IgD-negative memory B cell (primary cell): ENCODE results near the gene SGIP1. TPM values are rescaled to one million over a fixed set of nuclear protein-coding genes. Genes with fewer than 3 reads are reported as not detected.
"Not testable (repeated sequence)": the region's sequence is repeated elsewhere in the genome, so short reads cannot be mapped to it uniquely, and the experiment has no call there.

ENCODE experiments used
- H3K27ac Mint-ChIP-seq, 3 donors: one replicate each; pipeline ENCODE4 v1.8.0; 2020 to 2022; ENCODE audit warnings: mild to moderate bottlenecking in 3 of 3, mixed read lengths in 3 of 3, moderate library complexity in 1 of 3
- H3K27me3 Mint-ChIP-seq: one replicate; pipeline ENCODE4 v1.8.0; 2021; ENCODE audit warnings: mixed read lengths
- H3K36me3 Mint-ChIP-seq: one replicate; pipeline ENCODE4 v1.8.0; 2020; ENCODE audit warnings: mild to moderate bottlenecking, mixed read lengths
- H3K4me1 Mint-ChIP-seq, 3 donors: one replicate each; pipeline ENCODE4 v1.8.0; 2020 to 2022; ENCODE audit warnings: mixed read lengths in 3 of 3, mild to moderate bottlenecking in 1 of 3
- H3K4me3 Mint-ChIP-seq, 4 donors: one replicate each; pipeline ENCODE4 v1.8.0; 2020 to 2022; ENCODE audit warnings: mild to moderate bottlenecking in 4 of 4, mixed read lengths in 4 of 4, moderate library complexity in 3 of 4
- H3K9me3 Mint-ChIP-seq, 3 donors: one replicate each; pipeline ENCODE4 v1.8.0; 2020 to 2021; ENCODE audit warnings: mixed read lengths in 3 of 3, mild to moderate bottlenecking in 1 of 3
- polyA plus RNA-seq: library from polyadenylated mRNA; unstranded; fragments of 300-500 nt; fragmentation: Illumina TruSeq; gene quantifications from one replicate; pipeline ENCODE4 v1.2.3, GENCODE V29; 2021

The SGIP1 gene
- polyA plus RNA-seq, 1 donor from 2014 or later: 0.71 TPM

DNA sequence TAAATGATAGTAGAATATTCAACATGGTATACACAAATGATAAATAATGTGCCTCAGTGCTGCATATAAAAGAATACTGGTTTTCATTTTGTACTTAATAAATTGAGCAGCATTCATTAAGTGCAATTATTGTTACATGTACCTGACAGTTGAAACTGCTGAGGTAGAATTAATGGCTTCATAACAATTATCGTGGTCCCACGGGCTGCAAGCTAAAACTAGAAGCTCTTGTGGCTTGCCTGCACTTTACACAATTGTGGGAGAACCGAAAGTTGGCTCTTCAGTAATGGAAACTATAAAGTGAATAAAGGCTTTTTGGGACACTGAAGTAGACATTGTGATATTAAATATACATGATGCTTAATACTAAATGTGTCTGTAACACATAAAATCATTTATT is 243.9 kb downstream of the SGIP1 start:
- Mint-ChIP-seq H3K27me3 (peaks cover 5% of the 10 kb centered on the region), H3K27ac (no peak overlapping the region), H3K9me3 (peaks cover 0 to 2% (median 0%) of the 10 kb centered on the region in 3 donors), H3K36me3 (peaks cover 2% of the 10 kb centered on the region), H3K4me1 (peaks cover 0 to 2% (median 0%) of the 10 kb centered on the region in 3 donors), H3K4me3 (no peak overlapping the region)

DNA sequence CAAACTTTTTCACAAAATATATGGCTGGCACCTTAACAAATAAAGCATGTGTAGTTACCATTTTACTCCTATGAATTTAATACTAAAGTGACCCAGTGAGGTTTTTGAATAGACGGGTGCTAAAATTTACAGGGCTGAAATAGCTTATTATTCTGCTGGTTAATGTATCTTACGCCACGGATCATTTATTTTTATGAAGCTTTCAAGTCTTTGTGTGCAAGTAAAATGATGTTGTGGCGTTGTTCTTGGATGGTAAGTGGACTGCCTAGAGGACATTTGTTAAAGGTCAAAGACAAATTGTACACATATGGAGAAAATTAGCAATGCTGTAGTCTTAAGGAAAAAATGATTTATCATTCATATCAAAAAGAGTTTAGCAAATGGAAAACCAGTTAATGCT is 244.3 kb downstream of the SGIP1 start:
- peaks cover 5% of the 10 kb centered on the region for H3K27me3 Mint-ChIP-seq
- H3K27ac Mint-ChIP-seq: no peak overlapping the region
- H3K9me3 Mint-ChIP-seq: peaks cover 0 to 2% (median 0%) of the 10 kb centered on the region in 3 donors
- H3K4me1 Mint-ChIP-seq: peaks cover 0 to 2% (median 0%) of the 10 kb centered on the region in 3 donors
- H3K36me3 Mint-ChIP-seq: peaks cover 2% of the 10 kb centered on the region
- no peak overlapping the region for H3K4me3 Mint-ChIP-seq

DNA sequence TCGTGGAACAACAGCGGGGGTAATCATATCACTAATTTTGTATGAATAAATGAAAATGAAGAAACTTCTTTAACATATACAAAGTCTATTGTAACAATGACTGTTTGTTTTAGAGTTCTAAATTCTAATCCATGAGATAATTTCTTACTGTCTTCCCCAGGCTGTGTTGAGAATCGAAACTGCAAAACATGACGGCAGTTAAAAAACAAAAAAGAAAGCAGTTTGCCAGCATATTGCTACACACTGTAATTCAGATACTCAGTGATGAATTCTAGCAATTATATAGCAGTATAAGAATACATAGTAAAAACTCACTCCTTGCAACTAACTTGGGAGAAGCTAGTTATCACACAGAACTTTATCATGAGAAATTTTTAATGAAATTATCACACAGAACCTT is 245.0 kb downstream of the SGIP1 start:
- peaks cover 0 to 2% (median 0%) of the 10 kb centered on the region in 3 donors for H3K4me1 Mint-ChIP-seq
- no peak overlapping the region for H3K27ac Mint-ChIP-seq
- peaks cover 2% of the 10 kb centered on the region for H3K36me3 Mint-ChIP-seq
- peaks cover 0 to 2% (median 0%) of the 10 kb centered on the region in 3 donors for H3K9me3 Mint-ChIP-seq
- no peak overlapping the region for H3K4me3 Mint-ChIP-seq
- peaks cover 5% of the 10 kb centered on the region for H3K27me3 Mint-ChIP-seq

DNA sequence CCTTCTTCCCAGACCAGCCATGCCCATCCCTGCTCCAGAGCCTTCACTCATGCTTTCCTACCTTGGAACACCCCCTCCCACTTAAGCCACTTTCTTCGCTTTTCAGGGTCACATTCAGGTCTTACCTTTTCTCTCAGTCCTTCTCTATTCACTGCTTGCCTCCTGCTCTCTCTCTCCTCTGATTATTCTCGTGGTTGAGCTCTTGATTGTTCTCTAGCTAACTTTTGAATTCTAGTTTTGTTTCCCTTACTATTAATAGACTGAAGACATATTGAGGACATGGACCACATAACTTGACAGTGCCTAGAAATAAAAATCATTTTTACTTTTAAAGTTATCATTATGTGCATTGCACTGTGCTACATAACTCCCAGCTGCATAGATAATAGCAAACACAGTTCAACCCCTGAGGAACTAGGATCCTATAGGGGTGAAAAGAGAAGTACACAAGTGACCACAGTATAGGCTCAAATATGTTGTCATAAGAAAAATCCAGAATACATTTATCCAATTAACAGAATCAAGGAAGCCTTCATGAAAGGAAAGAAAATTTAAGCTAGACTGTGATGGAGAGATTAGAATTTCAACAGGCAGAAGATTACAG is 245.6 kb downstream of the SGIP1 start:
- H3K4me3 Mint-ChIP-seq: peak overlapping the region in 1 of 4 donors; percentile 54
- no peak overlapping the region for H3K27ac Mint-ChIP-seq
- H3K36me3 Mint-ChIP-seq: peaks cover 2% of the 10 kb centered on the region
- peaks cover 5% of the 10 kb centered on the region for H3K27me3 Mint-ChIP-seq
- H3K4me1 Mint-ChIP-seq: peaks cover 0 to 2% (median 0%) of the 10 kb centered on the region in 3 donors
- H3K9me3 Mint-ChIP-seq: peaks cover 0 to 2% (median 0%) of the 10 kb centered on the region in 3 donors

DNA sequence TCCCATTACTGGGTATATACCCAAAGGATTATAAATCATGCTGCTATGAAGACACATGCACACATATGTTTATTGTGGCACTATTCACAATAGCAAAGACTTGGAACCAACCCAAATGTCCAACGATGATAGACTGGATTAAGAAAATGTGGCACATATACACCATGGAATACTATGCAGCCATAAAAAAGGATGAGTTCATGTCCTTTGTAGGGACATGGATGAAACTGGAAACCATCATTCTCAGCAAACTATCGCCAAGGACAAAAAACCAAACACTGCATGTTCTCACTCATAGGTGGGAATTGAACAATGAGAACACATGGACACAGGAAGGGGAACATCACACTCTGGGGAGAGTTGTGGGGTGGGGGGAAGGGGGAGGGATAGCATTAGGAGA is 251.8 kb downstream of the SGIP1 start:
- peaks cover 8 to 12% (median 12%) of the 10 kb centered on the region in 3 donors for H3K4me1 Mint-ChIP-seq
- not testable (repeated sequence) for H3K4me3 Mint-ChIP-seq, H3K27me3 Mint-ChIP-seq, H3K9me3 Mint-ChIP-seq, H3K27ac Mint-ChIP-seq, H3K36me3 Mint-ChIP-seq

DNA sequence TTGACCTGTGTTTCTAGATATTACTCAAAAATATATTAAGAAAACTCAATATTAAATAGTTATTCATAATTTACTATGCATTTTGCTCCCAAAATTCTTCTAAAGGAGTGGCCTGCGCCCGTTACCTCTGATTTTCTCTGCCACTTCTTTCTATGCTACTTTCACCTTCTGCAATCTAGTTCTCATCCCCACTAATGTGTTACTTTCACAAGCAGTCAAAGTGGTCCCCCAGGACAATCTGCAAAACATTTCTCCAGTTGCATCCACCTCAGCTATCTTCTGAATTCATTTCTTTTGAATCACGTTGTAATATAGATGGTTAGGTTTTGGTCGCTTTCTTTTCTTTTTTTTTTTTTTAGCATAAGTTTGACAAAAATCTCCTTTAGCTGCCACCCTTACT is 253.7 kb downstream of the SGIP1 start:
- Mint-ChIP-seq H3K4me1 (peaks cover 8 to 12% (median 12%) of the 10 kb centered on the region in 3 donors), H3K4me3 (peak overlapping the region in 1 of 4 donors; percentile 2), H3K36me3 (no peaks in the 10 kb centered on the region), H3K27me3 (peaks cover 4% of the 10 kb centered on the region), H3K9me3 (no peaks in the 10 kb centered on the region), H3K27ac (no peak overlapping the region)

DNA sequence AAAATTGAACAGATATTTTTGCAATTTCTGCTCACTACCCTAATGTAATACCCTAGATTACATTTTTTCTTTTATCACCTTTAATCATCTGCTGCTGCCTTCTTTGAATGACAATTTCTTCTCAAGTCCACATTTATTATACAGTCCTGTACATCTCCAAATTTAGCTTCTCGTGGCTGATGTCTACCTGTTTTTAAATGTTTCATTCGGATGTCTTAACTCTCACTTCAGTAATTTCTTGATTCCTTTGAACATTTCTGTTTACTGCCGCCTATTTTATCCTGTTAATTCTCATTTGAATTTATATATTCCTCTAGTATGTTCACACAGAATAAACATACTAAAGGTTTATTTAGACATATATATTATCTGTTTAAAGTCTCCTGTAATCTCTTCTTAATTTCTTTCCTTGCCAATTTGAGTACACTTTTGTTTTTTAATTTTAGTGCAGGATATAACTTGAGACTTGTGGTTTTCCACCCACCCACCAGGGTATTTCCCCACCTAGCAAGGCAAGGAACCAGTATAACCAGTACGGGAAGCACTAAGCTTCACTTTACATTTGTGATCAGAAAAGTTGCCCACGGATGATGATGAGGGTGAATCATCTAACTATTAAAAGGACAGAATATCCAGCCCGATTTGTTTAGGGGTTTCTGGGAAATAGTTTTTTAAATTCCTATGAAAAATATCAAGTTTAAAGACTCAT is 254.4 kb downstream of the SGIP1 start:
- peak overlapping the region in 3 of 4 donors; percentile 17 to 83 (median 61) for H3K4me3 Mint-ChIP-seq
- H3K4me1 Mint-ChIP-seq: peaks cover 8 to 12% (median 12%) of the 10 kb centered on the region in 3 donors
- H3K27ac Mint-ChIP-seq: peak overlapping the region in 1 of 3 donors; percentile 65
- H3K27me3 Mint-ChIP-seq: peaks cover 4% of the 10 kb centered on the region
- no peaks in the 10 kb centered on the region for H3K9me3 Mint-ChIP-seq
- no peaks in the 10 kb centered on the region for H3K36me3 Mint-ChIP-seq

DNA sequence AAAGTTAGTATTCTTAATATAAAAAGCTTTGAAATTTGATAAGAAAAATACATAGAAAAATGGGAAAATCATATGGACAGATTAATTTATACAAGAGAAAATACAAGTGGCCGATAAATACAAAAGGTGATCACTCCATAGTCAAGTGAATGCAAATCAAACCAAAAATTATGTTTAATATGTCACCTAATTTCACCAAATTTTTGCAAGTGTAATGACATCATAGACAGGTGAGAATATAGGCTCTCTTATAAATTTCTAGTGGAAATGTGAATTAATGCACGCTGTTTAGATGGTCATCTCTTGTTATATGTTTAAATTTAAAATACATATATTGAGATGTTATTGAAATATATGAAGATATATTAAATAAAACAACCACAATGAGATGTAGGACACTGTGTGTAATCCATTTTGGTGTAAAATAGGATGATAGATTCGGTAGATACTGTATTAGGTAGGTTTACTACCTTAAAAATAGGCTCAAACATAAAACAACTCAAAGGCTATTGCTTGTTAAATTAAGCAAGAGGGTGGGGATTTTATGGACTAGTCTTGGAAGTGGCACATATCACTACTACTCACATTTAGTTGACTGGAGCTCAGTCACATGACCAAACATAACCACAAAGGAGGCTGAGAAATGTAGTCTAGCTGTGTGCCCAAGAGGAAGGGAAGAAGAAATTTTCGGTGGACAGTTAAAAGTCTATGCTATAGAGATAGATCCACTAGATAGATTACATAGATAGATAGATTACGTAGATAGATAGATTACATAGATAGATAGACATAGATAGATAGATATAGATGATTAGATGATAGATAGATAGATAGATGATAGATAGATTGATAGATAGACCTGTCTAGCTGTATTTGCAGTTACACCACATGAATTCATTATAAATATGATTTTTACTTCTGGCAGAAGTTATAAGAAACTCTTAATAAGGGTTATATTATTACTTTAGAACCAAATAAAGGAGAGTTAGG is 258.0 kb downstream of the SGIP1 start:
- Mint-ChIP-seq H3K4me1 (peaks cover 6 to 12% (median 12%) of the 10 kb centered on the region in 3 donors), H3K4me3 (no peak overlapping the region), H3K9me3 (no peaks in the 10 kb centered on the region), H3K27me3 (peaks cover 4% of the 10 kb centered on the region), H3K36me3 (no peaks in the 10 kb centered on the region), H3K27ac (no peak overlapping the region)

DNA sequence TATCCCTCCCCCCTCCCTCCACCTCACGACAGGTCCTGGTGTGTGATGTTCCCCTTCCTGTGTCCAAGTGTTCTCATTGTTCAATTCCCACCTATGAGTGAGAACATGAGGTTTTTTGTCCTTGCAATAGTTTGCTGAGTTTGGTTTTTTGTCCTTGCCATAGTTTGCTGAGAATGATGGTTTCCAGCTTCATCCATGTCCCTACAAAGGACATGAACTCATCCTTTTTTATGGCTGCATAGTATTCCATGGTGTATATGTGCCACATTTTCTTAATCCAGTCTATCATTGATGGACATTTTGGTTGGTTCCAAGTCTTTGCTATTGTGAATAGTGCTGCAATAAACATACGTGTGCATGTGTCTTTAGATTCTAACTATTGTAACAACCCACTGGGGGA is 261.9 kb downstream of the SGIP1 start:
- not testable (repeated sequence) for H3K27me3 Mint-ChIP-seq, H3K36me3 Mint-ChIP-seq, H3K4me1 Mint-ChIP-seq, H3K4me3 Mint-ChIP-seq, H3K27ac Mint-ChIP-seq, H3K9me3 Mint-ChIP-seq

Other genes starting within 250 kb of the SGIP1 start
- gene DYNLT5, start 218.3 kb downstream of the SGIP1 start, polyA plus RNA-seq: not detected